Measurements from ENCODE around the gene GNAI3. TPM values are rescaled to one million over a fixed set of nuclear protein-coding genes. Genes with fewer than 3 reads are reported as not detected.

Gene GNAI3
- polyA plus RNA-seq, 1 donor = 7.5 TPM

DNA sequence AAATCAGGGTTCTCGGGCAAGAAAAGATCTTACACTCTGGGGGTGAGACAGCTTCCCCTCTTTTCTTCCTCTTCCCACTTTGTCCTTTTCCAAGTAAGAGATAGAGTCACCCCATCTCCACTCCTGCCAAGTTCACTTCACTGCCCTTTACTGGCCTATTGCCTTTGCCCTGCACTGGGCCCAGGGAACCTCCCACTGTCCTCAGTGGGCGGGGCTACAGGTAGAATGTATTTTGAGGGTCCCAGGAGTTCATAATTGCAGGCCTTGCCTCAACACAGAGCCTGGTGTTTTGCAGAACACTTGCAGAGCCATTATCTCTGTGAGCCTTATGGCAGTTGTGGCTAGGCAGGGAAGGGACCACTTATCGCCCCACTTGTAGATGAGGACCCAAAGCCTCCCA is 74.5 kb downstream of the GNAI3 start:
- Histone ChIP-seq H3K4me1 (ENCODE audit: control insufficient read depth, insufficient read depth, low read length) (peaks cover 31% of the 10 kb centered on the region), H3K27me3 (ENCODE audit: control insufficient read depth, insufficient read depth, low read length) (no peaks in the 10 kb centered on the region), H3K27ac (ENCODE audit: low read length) (no peak overlapping the region), H3K4me3 (ENCODE audit: low read length) (no peak overlapping the region), H3K36me3 (ENCODE audit: control insufficient read depth, insufficient read depth, low read length) (peaks cover 22% of the 10 kb centered on the region), H3K9me3 (ENCODE audit: control insufficient read depth, low read depth, low read length) (no peaks in the 10 kb centered on the region)
- WGBS (ENCODE audit: insufficient coverage, low lambda C conversion rate) = no CpG with 5 or more reads among the region's 3 CpGs
- no peak for DNase-seq

DNA sequence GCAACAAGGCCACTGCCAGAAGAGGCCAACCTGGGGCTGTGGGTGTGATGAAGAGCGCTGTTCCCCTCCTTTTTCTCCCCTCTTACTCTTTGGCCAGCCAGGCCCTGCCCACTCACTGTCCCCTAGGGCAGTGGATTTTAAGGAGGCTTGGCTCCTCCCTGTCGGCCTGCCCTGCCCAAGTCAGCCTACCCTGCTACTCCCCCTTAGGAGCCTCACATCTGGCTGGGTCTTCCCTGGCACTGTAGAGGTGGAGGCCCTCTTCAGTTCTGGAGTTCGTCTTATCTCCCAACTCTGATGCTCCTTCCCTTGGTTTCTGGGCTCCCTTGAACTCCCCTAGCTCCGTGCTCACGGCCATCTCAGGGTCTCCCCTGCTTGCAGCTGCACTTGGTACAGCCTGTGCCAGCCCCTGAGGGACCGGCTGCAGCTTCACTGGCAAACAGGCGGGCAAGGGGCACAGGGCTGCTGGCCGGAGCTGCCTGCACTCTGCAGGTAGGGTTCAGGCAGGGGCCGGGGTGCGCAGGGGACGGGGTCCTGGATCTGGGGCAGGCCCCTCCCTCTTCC is 75.3 kb downstream of the GNAI3 start:
- Histone ChIP-seq H3K4me1 (ENCODE audit: control insufficient read depth, insufficient read depth, low read length) (peaks cover 29% of the 10 kb centered on the region), H3K4me3 (ENCODE audit: low read length) (no peak overlapping the region), H3K27ac (ENCODE audit: low read length) (no peak overlapping the region), H3K9me3 (ENCODE audit: control insufficient read depth, low read depth, low read length) (no peaks in the 10 kb centered on the region), H3K27me3 (ENCODE audit: control insufficient read depth, insufficient read depth, low read length) (no peaks in the 10 kb centered on the region), H3K36me3 (ENCODE audit: control insufficient read depth, insufficient read depth, low read length) (peaks cover 30% of the 10 kb centered on the region)
- DNase-seq = no peak
- WGBS (ENCODE audit: insufficient coverage, low lambda C conversion rate) = no CpG with 5 or more reads among the region's 11 CpGs

DNA sequence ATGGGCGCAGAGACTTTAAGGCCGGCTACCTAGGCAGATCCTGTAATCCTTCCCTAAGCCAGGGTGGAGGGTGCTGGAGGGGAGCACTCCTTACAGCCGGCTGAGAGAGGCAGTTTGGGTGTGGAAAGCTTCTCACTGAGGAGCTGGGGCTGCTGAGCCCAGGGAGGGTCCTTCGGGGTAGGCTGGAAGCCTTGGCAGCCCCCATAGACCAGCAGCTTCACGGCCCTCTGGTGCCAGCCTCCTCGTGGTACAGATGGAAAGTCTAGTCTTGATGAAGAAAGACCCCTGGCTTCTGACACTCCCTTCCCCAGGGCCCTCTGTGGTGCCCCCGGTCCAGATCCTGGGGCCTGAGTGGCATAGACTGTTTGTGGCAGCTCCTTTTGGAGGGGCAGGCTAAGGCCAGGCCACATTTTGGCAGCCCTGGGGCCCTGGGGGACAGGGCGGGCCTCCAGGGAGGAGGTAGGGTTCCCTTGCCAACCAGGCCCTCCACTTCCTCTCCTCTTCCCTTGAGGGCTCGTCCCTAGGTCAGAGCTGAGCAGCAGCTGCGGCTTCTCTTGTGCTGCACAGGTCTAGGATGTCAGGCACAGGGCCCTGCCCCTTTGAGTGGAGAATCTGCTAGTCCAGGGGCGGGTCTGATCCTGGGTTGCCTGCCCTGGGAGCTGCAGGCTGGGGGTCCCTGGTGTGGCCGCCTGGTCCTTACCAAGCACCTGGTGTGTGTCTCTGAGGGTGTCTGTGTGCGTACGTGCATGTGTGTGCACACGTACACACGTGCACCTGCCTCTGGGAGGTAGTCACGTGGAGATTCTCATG is 76.0 kb downstream of the GNAI3 start:
- Histone ChIP-seq H3K27ac (ENCODE audit: low read length) (no peak overlapping the region), H3K4me1 (ENCODE audit: control insufficient read depth, insufficient read depth, low read length) (peaks cover 22% of the 10 kb centered on the region), H3K4me3 (ENCODE audit: low read length) (no peak overlapping the region), H3K9me3 (ENCODE audit: control insufficient read depth, low read depth, low read length) (no peaks in the 10 kb centered on the region), H3K36me3 (ENCODE audit: control insufficient read depth, insufficient read depth, low read length) (peaks cover 37% of the 10 kb centered on the region), H3K27me3 (ENCODE audit: control insufficient read depth, insufficient read depth, low read length) (no peaks in the 10 kb centered on the region)
- WGBS (ENCODE audit: insufficient coverage, low lambda C conversion rate) = no CpG with 5 or more reads among the region's 17 CpGs
- DNase-seq = no peak

DNA sequence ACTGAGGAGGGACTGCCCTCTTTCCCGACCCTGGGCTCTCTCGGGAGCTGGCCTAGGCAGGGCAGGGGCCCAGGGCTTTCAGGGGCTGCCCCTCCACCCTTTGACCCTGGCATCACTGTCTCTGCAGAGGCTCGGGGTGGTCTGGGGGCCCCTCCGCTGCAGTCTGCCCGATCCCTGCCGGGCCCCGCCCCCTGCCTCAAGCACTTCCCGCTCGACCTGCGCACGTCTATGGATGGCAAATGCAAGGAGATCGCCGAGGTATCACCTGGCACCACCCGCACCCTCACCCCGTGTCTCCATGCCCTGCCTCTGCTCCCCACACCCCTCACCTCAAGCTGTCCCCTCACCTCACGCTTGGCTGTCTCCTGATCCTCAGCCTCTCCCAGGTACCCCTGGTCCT is 76.8 kb downstream of the GNAI3 start:
- H3K4me3 ChIP-seq (ENCODE audit: low read length) = no peak overlapping the region
- peaks cover 21% of the 10 kb centered on the region for H3K4me1 ChIP-seq (ENCODE audit: control insufficient read depth, insufficient read depth, low read length)
- no peak overlapping the region for H3K27ac ChIP-seq (ENCODE audit: low read length)
- no CpG with 5 or more reads among the region's 16 CpGs for WGBS (ENCODE audit: insufficient coverage, low lambda C conversion rate)
- no peaks in the 10 kb centered on the region for H3K9me3 ChIP-seq (ENCODE audit: control insufficient read depth, low read depth, low read length)
- no peaks in the 10 kb centered on the region for H3K27me3 ChIP-seq (ENCODE audit: control insufficient read depth, insufficient read depth, low read length)
- H3K36me3 ChIP-seq (ENCODE audit: control insufficient read depth, insufficient read depth, low read length) = peaks cover 45% of the 10 kb centered on the region
- no peak for DNase-seq

DNA sequence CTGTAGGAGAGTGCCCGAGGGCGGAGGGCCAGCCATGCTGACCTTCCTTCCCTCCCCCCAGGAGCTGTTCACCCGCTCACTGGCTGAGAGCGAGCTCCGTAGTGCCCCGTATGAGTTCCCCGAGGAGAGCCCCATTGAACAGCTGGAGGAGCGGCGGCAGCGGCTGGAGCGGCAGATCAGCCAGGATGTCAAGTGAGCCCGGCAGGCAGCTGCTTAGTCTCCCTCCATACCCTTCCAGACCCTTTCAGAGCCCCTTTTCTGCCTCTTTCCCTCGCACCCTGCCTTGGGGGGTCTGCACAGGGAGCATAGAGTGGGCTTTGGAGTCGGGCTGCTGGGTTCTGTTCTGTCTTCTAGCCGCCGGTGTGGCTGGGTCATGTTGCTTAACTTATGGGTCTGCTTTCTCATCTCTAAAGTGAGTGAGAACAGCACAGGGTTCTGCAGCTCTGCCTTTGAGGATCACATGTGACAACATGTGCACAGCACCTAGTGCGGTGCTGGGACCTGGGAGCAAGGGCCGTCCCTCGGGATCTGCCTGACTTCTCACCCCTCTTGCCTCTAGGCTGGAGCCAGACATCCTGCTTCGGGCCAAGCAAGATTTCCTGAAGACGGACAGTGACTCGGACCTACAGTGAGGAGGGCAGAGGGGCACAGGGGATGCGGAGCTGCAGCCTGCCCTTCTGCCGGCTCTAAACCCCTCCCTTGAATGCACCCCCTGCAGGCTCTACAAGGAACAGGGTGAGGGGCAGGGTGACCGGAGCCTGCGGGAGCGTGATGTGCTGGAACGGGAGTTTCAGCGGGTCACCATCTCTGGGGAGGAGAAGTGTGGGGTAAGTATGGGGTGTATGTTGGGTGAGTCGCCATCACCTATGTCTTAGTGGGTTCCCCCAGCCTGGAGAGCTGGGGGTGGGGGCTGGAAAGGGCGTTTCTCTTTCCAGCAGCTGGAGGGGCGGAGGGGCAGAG is 77.5 kb downstream of the GNAI3 start:
- Histone ChIP-seq H3K4me1 (ENCODE audit: control insufficient read depth, insufficient read depth, low read length) (peaks cover 21% of the 10 kb centered on the region), H3K27ac (ENCODE audit: low read length) (no peak overlapping the region), H3K36me3 (ENCODE audit: control insufficient read depth, insufficient read depth, low read length) (peaks cover 50% of the 10 kb centered on the region), H3K9me3 (ENCODE audit: control insufficient read depth, low read depth, low read length) (no peaks in the 10 kb centered on the region), H3K27me3 (ENCODE audit: control insufficient read depth, insufficient read depth, low read length) (no peaks in the 10 kb centered on the region), H3K4me3 (ENCODE audit: low read length) (no peak overlapping the region)
- no peak for DNase-seq
- no CpG with 5 or more reads among the region's 32 CpGs for WGBS (ENCODE audit: insufficient coverage, low lambda C conversion rate)

DNA sequence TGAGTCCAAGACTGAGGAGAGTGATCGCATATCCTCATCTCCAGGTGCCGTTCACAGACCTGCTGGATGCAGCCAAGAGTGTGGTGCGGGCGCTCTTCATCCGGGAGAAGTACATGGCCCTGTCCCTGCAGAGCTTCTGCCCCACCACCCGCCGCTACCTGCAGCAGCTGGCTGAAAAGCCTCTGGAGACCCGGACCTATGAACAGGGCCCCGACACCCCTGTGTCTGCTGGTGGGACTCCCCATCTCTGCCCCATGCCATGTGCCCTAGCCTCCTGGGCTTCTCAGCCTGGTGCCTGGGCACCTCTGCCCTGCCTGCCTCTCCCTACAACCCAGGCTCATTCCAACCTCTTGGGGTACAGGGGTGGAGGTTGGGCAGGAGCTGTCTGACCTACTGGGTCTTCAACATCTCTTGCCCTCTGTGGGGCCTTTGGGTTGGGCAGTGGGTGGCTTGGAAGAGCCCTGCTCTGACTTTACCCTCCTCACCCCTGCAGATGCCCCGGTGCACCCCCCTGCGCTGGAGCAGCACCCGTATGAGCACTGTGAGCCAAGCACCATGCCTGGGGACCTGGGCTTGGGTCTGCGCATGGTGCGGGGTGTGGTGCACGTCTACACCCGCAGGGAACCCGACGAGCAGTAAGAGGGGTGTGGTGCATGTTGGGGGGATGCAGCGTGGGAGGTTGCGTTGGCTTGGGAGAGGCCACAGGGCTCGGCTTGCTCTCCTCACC is 78.4 kb downstream of the GNAI3 start:
- WGBS (ENCODE audit: insufficient coverage, low lambda C conversion rate) = no CpG with 5 or more reads among the region's 21 CpGs
- Histone ChIP-seq H3K9me3 (ENCODE audit: control insufficient read depth, low read depth, low read length) (no peaks in the 10 kb centered on the region), H3K36me3 (ENCODE audit: control insufficient read depth, insufficient read depth, low read length) (peaks cover 59% of the 10 kb centered on the region), H3K27ac (ENCODE audit: low read length) (no peak overlapping the region), H3K4me1 (ENCODE audit: control insufficient read depth, insufficient read depth, low read length) (peaks cover 16% of the 10 kb centered on the region), H3K27me3 (ENCODE audit: control insufficient read depth, insufficient read depth, low read length) (no peaks in the 10 kb centered on the region), H3K4me3 (ENCODE audit: low read length) (no peak overlapping the region)
- no peak for DNase-seq

DNA sequence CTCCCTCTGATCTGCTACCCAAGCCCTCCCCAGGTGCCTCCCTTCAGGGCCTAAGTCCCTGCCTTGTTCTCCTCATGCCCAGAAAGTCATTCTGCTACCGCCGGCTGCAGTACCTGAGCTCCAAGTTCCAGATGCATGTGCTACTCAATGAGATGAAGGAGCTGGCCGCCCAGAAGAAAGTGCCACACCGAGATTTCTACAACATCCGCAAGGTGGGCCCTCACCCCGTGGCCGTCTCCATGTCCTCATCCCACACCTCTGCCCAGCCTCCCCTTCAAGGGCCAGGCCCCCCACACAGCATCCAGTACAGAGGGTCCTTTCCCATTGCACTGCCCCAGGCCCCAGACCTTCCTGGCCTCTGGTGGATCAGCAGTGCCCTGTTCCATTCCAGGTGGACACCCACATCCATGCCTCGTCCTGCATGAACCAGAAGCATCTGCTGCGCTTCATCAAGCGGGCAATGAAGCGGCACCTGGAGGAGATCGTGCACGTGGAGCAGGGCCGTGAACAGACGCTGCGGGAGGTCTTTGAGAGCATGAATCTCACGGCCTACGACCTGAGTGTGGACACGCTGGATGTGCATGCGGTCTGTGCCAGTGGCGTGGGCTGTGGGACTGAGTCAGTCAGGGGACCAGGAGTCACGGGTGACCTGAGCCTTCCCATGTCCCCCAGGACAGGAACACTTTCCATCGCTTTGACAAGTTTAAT is 79.4 kb downstream of the GNAI3 start:
- Histone ChIP-seq H3K4me3 (ENCODE audit: low read length) (no peak overlapping the region), H3K9me3 (ENCODE audit: control insufficient read depth, low read depth, low read length) (no peaks in the 10 kb centered on the region), H3K27ac (ENCODE audit: low read length) (no peak overlapping the region), H3K27me3 (ENCODE audit: control insufficient read depth, insufficient read depth, low read length) (no peaks in the 10 kb centered on the region), H3K4me1 (ENCODE audit: control insufficient read depth, insufficient read depth, low read length) (peaks cover 6% of the 10 kb centered on the region), H3K36me3 (ENCODE audit: control insufficient read depth, insufficient read depth, low read length) (peaks cover 64% of the 10 kb centered on the region)
- no CpG with 5 or more reads among the region's 23 CpGs for WGBS (ENCODE audit: insufficient coverage, low lambda C conversion rate)
- no peak for DNase-seq

DNA sequence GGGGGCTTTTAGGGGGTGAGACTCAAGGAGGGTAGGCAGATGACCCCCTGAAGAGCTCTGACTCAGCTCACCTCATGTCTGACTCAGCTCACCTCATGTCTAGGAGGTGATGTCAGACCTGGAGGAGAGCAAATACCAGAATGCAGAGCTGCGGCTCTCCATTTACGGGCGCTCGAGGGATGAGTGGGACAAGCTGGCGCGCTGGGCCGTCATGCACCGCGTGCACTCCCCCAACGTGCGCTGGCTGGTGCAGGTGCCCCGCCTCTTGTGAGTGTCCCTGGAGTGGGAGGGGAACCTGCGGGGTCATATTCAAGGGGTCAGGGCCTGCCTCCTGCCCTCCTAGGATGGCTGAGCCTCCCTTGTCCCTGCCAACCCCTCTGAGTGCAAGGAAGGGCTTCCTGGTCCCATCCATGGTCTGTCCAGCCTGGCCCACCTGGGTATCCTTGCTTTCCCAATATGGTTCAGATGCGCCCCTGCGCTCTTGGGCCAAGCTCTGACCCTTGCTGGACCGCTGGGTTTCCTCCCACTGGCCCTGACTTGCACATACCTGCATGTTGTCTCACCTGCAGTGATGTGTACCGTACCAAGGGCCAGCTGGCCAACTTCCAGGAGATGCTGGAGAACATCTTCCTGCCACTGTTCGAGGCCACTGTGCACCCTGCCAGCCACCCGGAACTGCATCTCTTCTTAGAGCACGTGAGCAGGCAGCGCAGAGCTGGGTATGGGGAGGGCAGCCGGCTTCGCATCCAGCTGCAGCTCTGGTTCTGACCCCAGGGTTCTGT is 80.3 kb downstream of the GNAI3 start:
- Histone ChIP-seq H3K9me3 (ENCODE audit: control insufficient read depth, low read depth, low read length) (no peaks in the 10 kb centered on the region), H3K27ac (ENCODE audit: low read length) (no peak overlapping the region), H3K27me3 (ENCODE audit: control insufficient read depth, insufficient read depth, low read length) (no peaks in the 10 kb centered on the region), H3K36me3 (ENCODE audit: control insufficient read depth, insufficient read depth, low read length) (peaks cover 67% of the 10 kb centered on the region), H3K4me1 (ENCODE audit: control insufficient read depth, insufficient read depth, low read length) (peaks cover 6% of the 10 kb centered on the region), H3K4me3 (ENCODE audit: low read length) (no peak overlapping the region)
- DNase-seq = no peak
- no CpG with 5 or more reads among the region's 23 CpGs for WGBS (ENCODE audit: insufficient coverage, low lambda C conversion rate)

DNA sequence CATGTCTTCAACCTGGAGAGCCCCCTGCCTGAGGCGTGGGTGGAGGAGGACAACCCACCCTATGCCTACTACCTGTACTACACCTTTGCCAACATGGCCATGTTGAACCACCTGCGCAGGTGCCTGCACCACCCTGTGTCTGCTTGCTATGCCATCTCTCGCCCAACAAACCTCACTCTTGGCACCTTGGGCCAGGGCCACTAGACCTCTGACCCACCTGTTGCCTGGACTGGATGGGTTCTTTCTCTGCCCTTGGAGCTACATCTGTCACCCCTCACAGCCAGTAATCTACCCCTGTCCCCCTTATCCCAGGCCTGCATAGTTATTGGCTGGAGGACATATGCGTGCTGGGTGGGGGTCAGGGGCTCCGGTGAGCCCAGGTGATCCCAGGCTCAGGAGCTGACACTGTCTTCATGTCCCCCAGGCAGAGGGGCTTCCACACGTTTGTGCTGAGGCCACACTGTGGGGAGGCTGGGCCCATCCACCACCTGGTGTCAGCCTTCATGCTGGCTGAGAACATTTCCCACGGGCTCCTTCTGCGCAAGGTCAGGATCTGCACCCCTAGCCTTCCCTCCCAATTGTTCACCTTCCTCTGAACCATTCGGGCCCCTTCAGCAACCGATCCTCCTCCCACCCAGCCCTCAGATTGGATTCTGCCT is 81.1 kb downstream of the GNAI3 start:
- Histone ChIP-seq H3K9me3 (ENCODE audit: control insufficient read depth, low read depth, low read length) (no peaks in the 10 kb centered on the region), H3K27me3 (ENCODE audit: control insufficient read depth, insufficient read depth, low read length) (no peaks in the 10 kb centered on the region), H3K36me3 (ENCODE audit: control insufficient read depth, insufficient read depth, low read length) (peaks cover 67% of the 10 kb centered on the region), H3K27ac (ENCODE audit: low read length) (no peak overlapping the region), H3K4me3 (ENCODE audit: low read length) (no peak overlapping the region), H3K4me1 (ENCODE audit: control insufficient read depth, insufficient read depth, low read length) (peaks cover 2% of the 10 kb centered on the region)
- no CpG with 5 or more reads among the region's 10 CpGs for WGBS (ENCODE audit: insufficient coverage, low lambda C conversion rate)
- DNase-seq = no peak

All from large intestine (tissue), 3 donors.